Adrenal gland (tissue), 5 donors: Measurements from ENCODE around the gene APEX2.

ENCODE experiments used
- POLR2A ChIP-seq, 2 donors: fragments of 450-650 bp; IDR thresholded peaks; one replicate each; pipeline ENCODE4 v1.6.1; 2017; ENCODE audit warnings: antibody characterized with exemption in 2 of 2, mild to moderate bottlenecking in 2 of 2, moderate library complexity in 1 of 2
- TF ChIP-seq, protein P1 (sequence below), 6 experiments: fragments of 450-650 bp in 4 of 6; fragments of 200-600 bp in 2 of 6; sonication (generic) in 1 of 6; IDR thresholded peaks; 1 replicate in 5 of 6; 2 replicates in 1 of 6; pipeline versions ENCODE4 v1.5.1 to v1.8.0; 2016 to 2021; ENCODE audit warnings: antibody characterized with exemption in 6 of 6, mild to moderate bottlenecking in 2 of 6, moderate library complexity in 1 of 6
- donor health status: DM: no; HTN: no; CAD: no.

- no peak for TF ChIP-seq POLR2A (IDR thresholded peaks at IDR 0.05)
- TF ChIP-seq, protein P1, sequence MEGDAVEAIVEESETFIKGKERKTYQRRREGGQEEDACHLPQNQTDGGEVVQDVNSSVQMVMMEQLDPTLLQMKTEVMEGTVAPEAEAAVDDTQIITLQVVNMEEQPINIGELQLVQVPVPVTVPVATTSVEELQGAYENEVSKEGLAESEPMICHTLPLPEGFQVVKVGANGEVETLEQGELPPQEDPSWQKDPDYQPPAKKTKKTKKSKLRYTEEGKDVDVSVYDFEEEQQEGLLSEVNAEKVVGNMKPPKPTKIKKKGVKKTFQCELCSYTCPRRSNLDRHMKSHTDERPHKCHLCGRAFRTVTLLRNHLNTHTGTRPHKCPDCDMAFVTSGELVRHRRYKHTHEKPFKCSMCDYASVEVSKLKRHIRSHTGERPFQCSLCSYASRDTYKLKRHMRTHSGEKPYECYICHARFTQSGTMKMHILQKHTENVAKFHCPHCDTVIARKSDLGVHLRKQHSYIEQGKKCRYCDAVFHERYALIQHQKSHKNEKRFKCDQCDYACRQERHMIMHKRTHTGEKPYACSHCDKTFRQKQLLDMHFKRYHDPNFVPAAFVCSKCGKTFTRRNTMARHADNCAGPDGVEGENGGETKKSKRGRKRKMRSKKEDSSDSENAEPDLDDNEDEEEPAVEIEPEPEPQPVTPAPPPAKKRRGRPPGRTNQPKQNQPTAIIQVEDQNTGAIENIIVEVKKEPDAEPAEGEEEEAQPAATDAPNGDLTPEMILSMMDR (IDR thresholded peaks at IDR 0.05), result peak; percentile 69 to 81 (median 72)
These were observed 57.6 kb downstream of the APEX2 start for GRCh38 chrX:55057675-55058249.
